Measurements from ENCODE around the gene ARHGEF16.

ARHGEF16 gene

DNA sequence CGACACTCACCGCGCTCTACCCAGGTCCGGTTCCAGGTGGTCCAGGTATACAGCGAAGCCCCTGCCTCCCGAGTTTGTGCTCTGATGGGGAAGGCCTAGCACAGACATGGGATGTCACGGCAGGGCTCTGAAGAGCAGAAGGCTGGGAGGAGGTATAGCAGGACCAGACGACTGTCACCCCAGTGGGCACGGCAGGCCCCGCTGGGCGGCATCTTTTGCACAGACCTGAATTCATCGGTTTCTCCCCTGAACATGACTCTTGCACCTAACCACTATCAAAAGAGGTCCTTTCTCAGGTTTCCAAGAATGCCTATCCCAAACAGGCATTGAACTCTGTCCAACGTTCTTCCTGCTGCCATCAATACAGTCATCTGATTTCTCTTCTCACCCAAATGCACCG is 30.6 kb downstream of the ARHGEF16 start:
- Histone ChIP-seq H3K4me3 (ENCODE audit: low read length in 2 of 2) (no peak overlapping the region), H3K27me3 (ENCODE audit: control insufficient read depth in 1 of 2, insufficient read depth in 2 of 2, low read length in 2 of 2) (peaks cover 6 to 8% of the 10 kb centered on the region in 2 donors), H3K9ac (ENCODE audit: low read length in 2 of 2) (no peak overlapping the region), H3K9me3 (ENCODE audit: control insufficient read depth in 2 of 2, low read length in 2 of 2) (peaks cover 2 to 5% of the 10 kb centered on the region in 2 donors), H3K36me3 (ENCODE audit: control insufficient read depth in 2 of 2, insufficient read depth in 2 of 2, low read length in 2 of 2) (no peaks in the 10 kb centered on the region), H3K27ac (ENCODE audit: low read length) (no peak overlapping the region), H3K4me1 (ENCODE audit: control insufficient read depth, insufficient read depth, low read length) (no peaks in the 10 kb centered on the region)

DNA sequence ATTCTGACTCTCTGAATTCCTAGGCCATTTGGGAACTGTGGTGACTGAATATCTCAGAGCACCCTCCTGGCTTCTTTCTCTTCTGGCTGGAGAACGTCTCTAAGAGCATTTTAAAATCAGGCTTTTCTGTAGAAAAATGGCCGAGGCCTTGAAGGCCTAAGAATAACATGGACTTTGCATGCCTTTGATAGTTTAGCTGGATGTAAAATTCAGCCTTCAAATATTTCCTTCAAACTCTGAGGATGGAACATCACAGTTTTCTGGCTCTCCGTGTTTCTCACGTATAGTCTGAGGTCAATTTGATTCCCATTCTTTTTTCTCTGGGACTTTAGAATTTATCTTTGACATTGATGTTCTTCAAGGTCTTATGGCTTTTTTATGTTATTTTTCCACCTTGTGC is 34.0 kb downstream of the ARHGEF16 start:
- Histone ChIP-seq H3K27ac (ENCODE audit: low read length) (no peak overlapping the region), H3K27me3 (ENCODE audit: control insufficient read depth in 1 of 2, insufficient read depth in 2 of 2, low read length in 2 of 2) (peaks cover 6 to 9% of the 10 kb centered on the region in 2 donors), H3K9me3 (ENCODE audit: control insufficient read depth in 2 of 2, low read length in 2 of 2) (peaks cover 2 to 5% of the 10 kb centered on the region in 2 donors), H3K4me1 (ENCODE audit: control insufficient read depth, insufficient read depth, low read length) (peaks cover 11% of the 10 kb centered on the region), H3K36me3 (ENCODE audit: control insufficient read depth in 2 of 2, insufficient read depth in 2 of 2, low read length in 2 of 2) (no peaks in the 10 kb centered on the region), H3K9ac (ENCODE audit: low read length in 2 of 2) (no peak overlapping the region), H3K4me3 (ENCODE audit: low read length in 2 of 2) (no peak overlapping the region)

- no peak overlapping the region for H3K27ac ChIP-seq (ENCODE audit: low read length)
- no peak overlapping the region for H3K9ac ChIP-seq (ENCODE audit: low read length in 2 of 2)
- no peak overlapping the region for H3K4me3 ChIP-seq (ENCODE audit: low read length in 2 of 2)
- peaks cover 4 to 9% of the 10 kb centered on the region in 2 donors for H3K27me3 ChIP-seq (ENCODE audit: control insufficient read depth in 1 of 2, insufficient read depth in 2 of 2, low read length in 2 of 2)
- H3K36me3 ChIP-seq (ENCODE audit: control insufficient read depth in 2 of 2, insufficient read depth in 2 of 2, low read length in 2 of 2) = no peaks in the 10 kb centered on the region
- peaks cover 11% of the 10 kb centered on the region for H3K4me1 ChIP-seq (ENCODE audit: control insufficient read depth, insufficient read depth, low read length)
- H3K9me3 ChIP-seq (ENCODE audit: control insufficient read depth in 2 of 2, low read length in 2 of 2) = peaks cover 2 to 5% of the 10 kb centered on the region in 2 donors
Observed at GRCh38 chr1:3490046-3490745, 35.7 kb downstream of the ARHGEF16 start.

GRCh38 chr1:3491291-3492246 is 37.1 kb downstream of the ARHGEF16 start:
- no peak overlapping the region for H3K27ac ChIP-seq (ENCODE audit: low read length)
- H3K9ac ChIP-seq (ENCODE audit: low read length in 2 of 2) = no peak overlapping the region
- H3K4me1 ChIP-seq (ENCODE audit: control insufficient read depth, insufficient read depth, low read length) = peaks cover 11% of the 10 kb centered on the region
- H3K27me3 ChIP-seq (ENCODE audit: control insufficient read depth in 1 of 2, insufficient read depth in 2 of 2, low read length in 2 of 2) = peaks cover 4 to 9% of the 10 kb centered on the region in 2 donors
- H3K36me3 ChIP-seq (ENCODE audit: control insufficient read depth in 2 of 2, insufficient read depth in 2 of 2, low read length in 2 of 2) = no peaks in the 10 kb centered on the region
- peak overlapping the region in 1 of 2 donors; percentile 35 for H3K4me3 ChIP-seq (ENCODE audit: low read length in 2 of 2)
- peaks cover 2 to 5% of the 10 kb centered on the region in 2 donors for H3K9me3 ChIP-seq (ENCODE audit: control insufficient read depth in 2 of 2, low read length in 2 of 2)

DNA sequence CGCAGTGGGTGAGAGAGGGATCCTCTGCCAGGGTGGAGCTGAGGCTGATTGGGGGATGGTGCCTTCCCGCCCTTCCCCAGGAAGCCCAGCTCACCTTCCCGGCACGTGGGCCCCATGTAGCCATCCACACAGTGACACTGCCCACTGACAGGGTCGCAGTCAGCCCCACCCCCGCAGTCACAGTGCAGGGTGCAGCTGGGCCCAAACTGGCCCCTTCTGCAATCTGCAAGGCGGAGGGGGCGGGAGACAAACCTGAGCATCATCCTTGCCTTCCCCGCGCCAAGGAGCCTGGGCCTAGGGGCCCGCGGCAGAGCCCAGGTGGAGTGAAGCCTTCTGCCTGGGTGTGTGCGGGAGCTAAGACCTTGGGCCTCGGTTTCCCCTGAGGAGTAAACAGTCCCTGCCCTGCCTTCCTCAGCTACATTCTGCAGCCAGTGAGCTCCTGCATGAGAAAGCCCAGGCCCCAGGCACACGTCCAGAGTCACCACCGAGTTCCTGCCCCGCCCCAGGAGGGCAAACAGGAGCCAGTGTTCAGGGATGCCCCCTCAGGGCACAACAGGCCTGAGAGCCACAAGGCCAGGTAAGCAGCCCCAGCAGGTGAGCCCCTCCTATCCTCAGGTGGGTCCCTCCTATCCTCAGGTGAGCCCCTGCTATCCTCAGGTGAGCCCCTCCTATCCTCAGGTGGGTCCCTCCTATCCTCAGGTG is 38.2 kb downstream of the ARHGEF16 start:
- H3K4me3 ChIP-seq (ENCODE audit: low read length in 2 of 2) = no peak overlapping the region
- H3K36me3 ChIP-seq (ENCODE audit: control insufficient read depth in 2 of 2, insufficient read depth in 2 of 2, low read length in 2 of 2) = no peaks in the 10 kb centered on the region
- H3K27ac ChIP-seq (ENCODE audit: low read length) = no peak overlapping the region
- no peak overlapping the region for H3K9ac ChIP-seq (ENCODE audit: low read length in 2 of 2)
- peaks cover 4 to 9% of the 10 kb centered on the region in 2 donors for H3K27me3 ChIP-seq (ENCODE audit: control insufficient read depth in 1 of 2, insufficient read depth in 2 of 2, low read length in 2 of 2)
- H3K9me3 ChIP-seq (ENCODE audit: control insufficient read depth in 2 of 2, low read length in 2 of 2) = peaks cover 2 to 5% of the 10 kb centered on the region in 2 donors
- peaks cover 11% of the 10 kb centered on the region for H3K4me1 ChIP-seq (ENCODE audit: control insufficient read depth, insufficient read depth, low read length)

DNA sequence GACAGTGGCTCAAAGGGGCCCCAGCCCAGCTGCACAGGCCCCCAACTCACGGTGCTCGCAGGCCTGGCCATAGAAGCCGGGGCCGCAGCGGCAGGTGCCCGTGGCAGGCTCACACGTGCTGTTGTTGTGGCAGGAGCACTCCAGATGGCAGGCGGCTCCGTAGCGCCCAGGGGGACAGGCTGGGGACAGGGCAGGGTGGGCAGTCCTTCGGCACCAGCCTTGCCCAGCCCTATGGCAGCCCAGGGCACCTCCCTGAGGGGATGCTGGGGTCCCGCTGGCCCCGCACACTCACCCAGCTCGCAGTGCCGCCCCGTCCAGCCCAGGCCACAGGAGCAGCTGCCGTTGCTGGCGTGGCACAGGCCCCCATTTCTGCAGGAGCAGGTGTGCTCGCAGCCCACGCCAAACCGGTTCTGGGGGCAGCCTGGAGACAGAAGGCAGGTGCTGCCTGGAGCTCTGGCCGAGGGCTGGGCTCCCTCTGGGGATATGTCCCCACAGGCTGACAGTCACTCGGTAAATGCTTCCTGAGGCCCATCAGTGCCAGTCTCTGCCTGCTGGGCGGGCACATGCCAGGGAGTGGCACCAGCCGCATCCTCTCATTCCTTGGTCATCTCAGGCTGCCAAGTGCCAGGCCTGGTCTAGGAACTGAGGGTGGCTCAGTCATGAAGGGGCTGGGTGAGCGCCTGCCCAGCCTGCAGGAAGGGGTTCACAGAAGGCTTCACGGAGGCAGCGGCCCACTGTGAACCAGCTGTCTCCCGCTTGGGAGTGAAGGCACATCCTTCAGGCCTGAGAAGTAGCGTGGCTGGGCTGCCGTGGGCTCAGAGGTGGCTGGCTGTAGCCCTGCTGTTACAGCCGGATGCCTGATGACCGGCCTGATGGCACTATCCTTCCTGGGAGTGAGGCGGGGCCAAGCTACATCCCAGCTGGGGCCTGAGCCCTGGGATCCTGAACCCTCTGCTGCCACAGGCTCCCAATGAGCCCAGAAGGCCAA is 40.1 kb downstream of the ARHGEF16 start:
- Histone ChIP-seq H3K36me3 (ENCODE audit: control insufficient read depth in 2 of 2, insufficient read depth in 2 of 2, low read length in 2 of 2) (no peaks in the 10 kb centered on the region), H3K27ac (ENCODE audit: low read length) (no peak overlapping the region), H3K9ac (ENCODE audit: low read length in 2 of 2) (no peak overlapping the region), H3K4me1 (ENCODE audit: control insufficient read depth, insufficient read depth, low read length) (peaks cover 11% of the 10 kb centered on the region), H3K4me3 (ENCODE audit: low read length in 2 of 2) (no peak overlapping the region), H3K27me3 (ENCODE audit: control insufficient read depth in 1 of 2, insufficient read depth in 2 of 2, low read length in 2 of 2) (peaks cover 2 to 5% of the 10 kb centered on the region in 2 donors), H3K9me3 (ENCODE audit: control insufficient read depth in 2 of 2, low read length in 2 of 2) (no peaks in the 10 kb centered on the region)

DNA sequence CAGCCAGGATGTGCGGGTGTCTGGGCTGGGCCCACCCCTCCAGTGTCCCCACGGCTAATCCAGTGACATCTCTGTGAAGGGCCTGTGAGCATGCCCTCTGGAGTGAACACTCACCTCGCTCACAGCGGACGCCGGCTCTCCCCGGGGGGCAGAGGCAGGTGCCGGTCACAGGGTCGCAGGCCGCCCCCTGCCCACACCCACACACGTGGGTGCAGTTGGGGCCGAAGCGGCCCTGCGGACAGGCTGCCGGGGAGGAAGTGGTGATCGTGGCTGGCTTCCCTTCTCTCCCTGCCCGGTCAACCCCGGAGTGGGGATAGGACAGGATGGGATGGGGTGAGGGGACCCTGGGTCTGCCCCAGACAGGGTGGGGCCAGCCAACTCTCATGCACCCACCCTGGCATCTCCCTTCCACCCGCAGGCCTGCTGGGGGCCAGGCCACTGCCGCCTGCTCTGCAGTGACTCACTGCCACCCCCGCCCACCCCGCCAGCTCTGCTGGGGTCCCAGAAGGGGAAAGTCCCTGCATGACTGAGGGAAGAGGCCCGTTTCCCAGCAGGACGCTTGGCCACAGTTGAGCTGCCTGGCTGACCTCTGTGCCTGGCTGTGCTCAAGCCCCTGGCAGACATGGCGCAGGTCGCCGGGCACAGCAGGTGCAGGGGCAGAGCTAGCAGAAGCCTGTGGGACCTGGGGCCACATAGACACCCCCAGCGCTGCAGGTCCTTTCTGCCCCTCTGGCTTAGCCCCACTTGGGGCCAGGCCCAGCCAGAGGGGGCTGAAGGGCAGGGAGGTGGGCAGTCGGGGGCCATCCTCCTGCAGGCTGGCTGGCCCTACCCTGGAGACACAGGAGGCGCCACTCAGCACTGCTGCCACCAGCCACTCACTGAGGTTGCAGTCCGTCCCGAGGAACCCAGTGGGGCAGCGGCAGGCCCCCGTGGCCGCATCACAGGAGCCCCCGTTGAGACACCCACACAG is 41.6 kb downstream of the ARHGEF16 start:
- H3K27me3 ChIP-seq (ENCODE audit: control insufficient read depth in 1 of 2, insufficient read depth in 2 of 2, low read length in 2 of 2) = no peaks in the 10 kb centered on the region
- no peak overlapping the region for H3K4me3 ChIP-seq (ENCODE audit: low read length in 2 of 2)
- H3K4me1 ChIP-seq (ENCODE audit: control insufficient read depth, insufficient read depth, low read length) = peaks cover 10% of the 10 kb centered on the region
- no peaks in the 10 kb centered on the region for H3K36me3 ChIP-seq (ENCODE audit: control insufficient read depth in 2 of 2, insufficient read depth in 2 of 2, low read length in 2 of 2)
- no peak overlapping the region for H3K27ac ChIP-seq (ENCODE audit: low read length)
- no peaks in the 10 kb centered on the region for H3K9me3 ChIP-seq (ENCODE audit: control insufficient read depth in 2 of 2, low read length in 2 of 2)
- no peak overlapping the region for H3K9ac ChIP-seq (ENCODE audit: low read length in 2 of 2)

DNA sequence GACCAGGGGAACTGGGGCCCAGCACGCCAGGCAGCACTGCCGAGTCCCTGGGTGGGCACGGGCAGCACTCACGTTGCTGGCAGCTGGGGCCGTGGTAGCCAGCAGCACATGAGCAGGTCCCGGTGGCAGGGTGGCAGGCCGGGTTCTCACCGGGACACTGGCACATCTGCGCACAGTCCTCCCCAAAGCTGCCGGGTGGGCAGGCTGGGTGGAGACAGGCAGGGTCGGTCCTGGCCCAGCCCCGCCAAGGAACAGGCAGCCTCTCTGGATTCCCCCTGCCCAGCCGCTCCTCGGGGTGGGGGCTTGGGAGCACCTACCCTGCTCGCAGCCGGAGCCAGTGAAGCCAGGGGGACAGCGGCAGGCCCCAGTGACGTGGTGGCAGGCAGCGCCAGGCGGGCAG is 42.5 kb downstream of the ARHGEF16 start:
- no peaks in the 10 kb centered on the region for H3K27me3 ChIP-seq (ENCODE audit: control insufficient read depth in 1 of 2, insufficient read depth in 2 of 2, low read length in 2 of 2)
- peaks cover 3% of the 10 kb centered on the region for H3K4me1 ChIP-seq (ENCODE audit: control insufficient read depth, insufficient read depth, low read length)
- no peaks in the 10 kb centered on the region for H3K36me3 ChIP-seq (ENCODE audit: control insufficient read depth in 2 of 2, insufficient read depth in 2 of 2, low read length in 2 of 2)
- H3K9ac ChIP-seq (ENCODE audit: low read length in 2 of 2) = no peak overlapping the region
- H3K27ac ChIP-seq (ENCODE audit: low read length) = no peak overlapping the region
- no peak overlapping the region for H3K4me3 ChIP-seq (ENCODE audit: low read length in 2 of 2)
- H3K9me3 ChIP-seq (ENCODE audit: control insufficient read depth in 2 of 2, low read length in 2 of 2) = no peaks in the 10 kb centered on the region

DNA sequence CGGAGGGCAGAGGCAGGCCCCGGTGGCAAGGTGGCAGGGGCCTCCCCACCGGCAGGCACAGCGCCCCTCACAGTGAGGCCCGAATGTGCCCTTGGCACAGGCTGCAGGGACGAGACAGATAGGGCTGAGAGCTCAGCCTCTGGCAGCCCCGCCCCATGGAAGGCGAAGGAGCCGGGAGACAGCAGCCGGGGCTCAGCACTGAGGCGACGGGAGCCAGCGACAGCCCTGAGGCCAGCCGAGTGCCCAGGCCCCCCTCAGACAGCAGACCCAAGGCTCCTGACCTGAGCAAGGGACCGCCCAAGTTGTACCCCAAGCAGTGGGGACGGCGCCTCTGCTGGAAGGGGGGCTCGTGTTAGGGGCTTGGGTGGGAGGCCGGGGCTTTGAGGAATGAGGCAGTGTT is 43.1 kb downstream of the ARHGEF16 start:
- H3K27me3 ChIP-seq (ENCODE audit: control insufficient read depth in 1 of 2, insufficient read depth in 2 of 2, low read length in 2 of 2) = no peaks in the 10 kb centered on the region
- no peaks in the 10 kb centered on the region for H3K4me1 ChIP-seq (ENCODE audit: control insufficient read depth, insufficient read depth, low read length)
- H3K9ac ChIP-seq (ENCODE audit: low read length in 2 of 2) = no peak overlapping the region
- no peak overlapping the region for H3K4me3 ChIP-seq (ENCODE audit: low read length in 2 of 2)
- H3K27ac ChIP-seq (ENCODE audit: low read length) = no peak overlapping the region
- no peaks in the 10 kb centered on the region for H3K9me3 ChIP-seq (ENCODE audit: control insufficient read depth in 2 of 2, low read length in 2 of 2)
- H3K36me3 ChIP-seq (ENCODE audit: control insufficient read depth in 2 of 2, insufficient read depth in 2 of 2, low read length in 2 of 2) = no peaks in the 10 kb centered on the region

All from stomach smooth muscle (tissue), 2 donors.